Measurements from ENCODE around the gene CNTNAP4.

- TF ChIP-seq, protein P1, sequence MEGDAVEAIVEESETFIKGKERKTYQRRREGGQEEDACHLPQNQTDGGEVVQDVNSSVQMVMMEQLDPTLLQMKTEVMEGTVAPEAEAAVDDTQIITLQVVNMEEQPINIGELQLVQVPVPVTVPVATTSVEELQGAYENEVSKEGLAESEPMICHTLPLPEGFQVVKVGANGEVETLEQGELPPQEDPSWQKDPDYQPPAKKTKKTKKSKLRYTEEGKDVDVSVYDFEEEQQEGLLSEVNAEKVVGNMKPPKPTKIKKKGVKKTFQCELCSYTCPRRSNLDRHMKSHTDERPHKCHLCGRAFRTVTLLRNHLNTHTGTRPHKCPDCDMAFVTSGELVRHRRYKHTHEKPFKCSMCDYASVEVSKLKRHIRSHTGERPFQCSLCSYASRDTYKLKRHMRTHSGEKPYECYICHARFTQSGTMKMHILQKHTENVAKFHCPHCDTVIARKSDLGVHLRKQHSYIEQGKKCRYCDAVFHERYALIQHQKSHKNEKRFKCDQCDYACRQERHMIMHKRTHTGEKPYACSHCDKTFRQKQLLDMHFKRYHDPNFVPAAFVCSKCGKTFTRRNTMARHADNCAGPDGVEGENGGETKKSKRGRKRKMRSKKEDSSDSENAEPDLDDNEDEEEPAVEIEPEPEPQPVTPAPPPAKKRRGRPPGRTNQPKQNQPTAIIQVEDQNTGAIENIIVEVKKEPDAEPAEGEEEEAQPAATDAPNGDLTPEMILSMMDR (IDR thresholded peaks at IDR 0.05) = no peak
- no peak for TF ChIP-seq POLR2AphosphoS5 (IDR thresholded peaks at IDR 0.05)
- no peak for TF ChIP-seq POLR2A (IDR thresholded peaks at IDR 0.05)
Measured at GRCh38 chr16:76446251-76446650, 169.1 kb downstream of the CNTNAP4 start.

Measured in prostate gland (tissue), 2 donors.